Measurements from ENCODE around the gene SMG6.

SMG6 gene

DNA sequence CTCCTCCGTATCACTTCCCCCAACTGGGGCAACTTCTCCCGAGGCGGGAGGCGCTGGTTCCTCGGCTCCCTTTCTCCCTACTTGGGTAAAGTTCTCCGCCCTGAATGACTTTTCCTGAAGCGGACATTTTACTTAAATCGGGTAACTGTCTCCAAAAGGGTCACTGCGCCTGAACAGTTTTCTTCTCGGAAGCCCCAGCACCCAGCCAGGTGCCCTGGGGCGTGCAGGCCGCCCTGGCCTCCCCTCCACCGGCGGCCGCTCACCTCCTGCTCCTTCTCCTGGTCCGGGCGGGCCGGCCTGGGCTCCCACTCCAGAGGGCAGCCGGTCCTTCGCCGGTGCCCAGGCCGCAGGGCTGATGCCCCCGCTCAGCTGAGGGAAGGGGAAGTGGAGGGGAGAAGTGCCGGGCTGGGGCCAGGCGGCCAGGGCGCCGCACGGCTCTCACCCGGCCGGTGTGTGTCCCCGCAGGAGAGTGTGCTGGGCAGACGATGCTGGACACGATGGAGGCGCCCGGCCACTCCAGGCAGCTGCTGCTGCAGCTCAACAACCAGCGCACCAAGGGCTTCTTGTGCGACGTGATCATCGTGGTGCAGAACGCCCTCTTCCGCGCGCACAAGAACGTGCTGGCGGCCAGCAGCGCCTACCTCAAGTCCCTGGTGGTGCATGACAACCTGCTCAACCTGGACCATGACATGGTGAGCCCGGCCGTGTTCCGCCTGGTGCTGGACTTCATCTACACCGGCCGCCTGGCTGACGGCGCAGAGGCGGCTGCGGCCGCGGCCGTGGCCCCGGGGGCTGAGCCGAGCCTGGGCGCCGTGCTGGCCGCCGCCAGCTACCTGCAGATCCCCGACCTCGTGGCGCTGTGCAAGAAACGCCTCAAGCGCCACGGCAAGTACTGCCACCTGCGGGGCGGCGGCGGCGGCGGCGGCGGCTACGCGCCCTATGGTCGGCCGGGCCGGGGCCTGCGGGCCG, 247.1 kb downstream of the SMG6 start:
- DNase-seq, result no peak

DNA sequence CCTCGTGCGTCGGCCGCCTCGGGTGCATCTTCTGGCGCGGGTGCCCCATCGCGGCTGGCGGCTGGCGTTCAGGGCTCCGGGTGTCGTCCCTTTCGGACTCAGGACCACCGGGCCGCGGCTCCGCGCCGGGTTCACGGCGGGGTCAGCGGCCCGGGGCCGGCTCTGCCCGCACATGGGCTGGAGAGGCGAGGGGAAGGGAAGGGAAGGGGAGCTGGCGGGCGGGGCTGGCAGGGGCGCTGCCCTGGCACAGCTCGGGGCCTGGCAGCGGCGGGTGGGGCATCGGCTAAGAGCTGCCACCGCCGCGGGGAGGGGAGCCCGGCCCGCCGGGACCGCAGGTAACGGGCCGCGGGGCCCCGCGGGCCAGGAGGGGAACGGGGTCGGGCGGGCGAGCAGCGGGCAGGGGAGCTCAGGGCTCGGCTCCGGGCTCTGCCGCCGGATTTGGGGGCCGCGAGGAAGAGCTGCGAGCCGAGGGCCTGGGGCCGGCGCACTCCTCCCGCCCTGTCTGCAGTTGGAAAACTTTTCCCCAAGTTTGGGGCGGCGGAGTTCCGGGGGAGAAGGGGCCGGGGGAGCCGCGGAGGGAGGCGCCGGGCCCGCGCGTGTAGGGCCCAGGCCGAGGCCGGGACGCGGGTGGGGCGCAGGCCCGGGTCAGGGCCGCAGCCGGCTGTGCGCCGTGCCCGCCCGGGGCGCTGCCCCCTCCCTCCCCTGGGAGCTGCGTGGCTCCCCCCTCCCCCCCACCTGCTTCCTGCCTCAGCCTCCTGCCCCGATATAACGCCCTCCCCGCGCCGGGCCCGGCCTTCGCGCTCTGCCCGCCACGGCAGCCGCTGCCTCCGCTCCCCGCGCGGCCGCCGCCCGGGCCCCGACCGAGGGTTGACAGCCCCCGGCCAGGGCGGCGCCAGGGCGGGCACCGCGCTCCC, 248.0 kb downstream of the SMG6 start:
- DNase-seq, result no peak

DNA sequence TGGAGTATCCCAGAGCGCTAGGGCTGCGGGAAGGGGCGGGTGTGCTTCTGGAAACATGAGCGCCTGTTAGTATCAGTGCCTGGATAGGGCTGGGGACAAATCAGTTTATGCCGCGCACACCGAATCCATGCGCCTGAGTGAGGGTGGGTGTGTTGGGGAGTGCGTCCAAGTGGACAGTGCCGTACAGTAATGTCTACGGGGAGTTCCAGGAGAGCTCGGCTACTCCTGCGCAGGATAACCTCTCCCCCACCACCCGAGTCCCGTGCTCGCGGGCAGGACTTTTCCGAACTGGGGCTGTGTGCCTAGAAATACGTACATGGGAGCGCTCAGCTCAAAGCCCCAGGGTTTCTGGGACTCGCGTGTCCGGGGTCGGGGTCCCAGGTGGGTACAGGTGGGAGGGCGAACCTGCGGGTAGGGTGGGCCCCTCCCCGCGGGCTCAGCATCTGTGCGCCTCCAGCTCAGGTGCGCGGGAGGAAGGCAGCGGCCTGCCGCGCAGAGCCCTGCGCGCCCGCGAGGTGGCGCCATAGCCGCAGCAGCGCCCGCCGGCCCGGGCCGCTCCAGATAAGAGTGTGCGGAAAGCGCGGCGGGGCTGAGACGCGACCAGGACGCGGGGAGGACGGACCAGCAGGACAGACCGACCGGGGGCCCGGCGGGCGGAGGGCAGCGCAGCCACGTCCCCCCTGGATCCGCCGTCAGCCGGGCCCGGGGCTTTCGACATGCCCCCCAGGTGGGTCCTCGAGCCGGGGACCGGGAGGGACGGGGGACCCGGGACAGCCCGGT, 248.9 kb downstream of the SMG6 start, which contains the start of gene HIC1:
TSS of gene HIC1 (plus strand) at position 592 of the 780 bp plus-strand sequence. CDS start 1,588 bp downstream, outside the sequence.
- peak; percentile 16 for DNase-seq

- DNase-seq, result no peak
Observed at GRCh38 chr17:2054262-2054511, 249.4 kb downstream of the SMG6 start.

GRCh38 chr17:2053380-2054261, 250.0 kb downstream of the SMG6 start:
- DNase-seq, result peak; percentile 18

GRCh38 chr17:2051933-2052559, 251.5 kb downstream of the SMG6 start:
- no peak for DNase-seq

GRCh38 chr17:2051061-2051932, 252.3 kb downstream of the SMG6 start:
- no peak for DNase-seq

- DNase-seq, result no peak
Observed at GRCh38 chr17:2050300-2051060, 253.1 kb downstream of the SMG6 start.

GRCh38 chr17:2049333-2050299, 254.0 kb downstream of the SMG6 start:
- peak; percentile 16 for DNase-seq

- no peak for DNase-seq
Observed at GRCh38 chr17:2048805-2049204, 254.8 kb downstream of the SMG6 start.

GRCh38 chr17:2047590-2047989, 256.0 kb downstream of the SMG6 start:
- DNase-seq, result no peak

- DNase-seq, result no peak
Observed at GRCh38 chr17:2044263-2044894, 259.2 kb downstream of the SMG6 start.

DNA sequence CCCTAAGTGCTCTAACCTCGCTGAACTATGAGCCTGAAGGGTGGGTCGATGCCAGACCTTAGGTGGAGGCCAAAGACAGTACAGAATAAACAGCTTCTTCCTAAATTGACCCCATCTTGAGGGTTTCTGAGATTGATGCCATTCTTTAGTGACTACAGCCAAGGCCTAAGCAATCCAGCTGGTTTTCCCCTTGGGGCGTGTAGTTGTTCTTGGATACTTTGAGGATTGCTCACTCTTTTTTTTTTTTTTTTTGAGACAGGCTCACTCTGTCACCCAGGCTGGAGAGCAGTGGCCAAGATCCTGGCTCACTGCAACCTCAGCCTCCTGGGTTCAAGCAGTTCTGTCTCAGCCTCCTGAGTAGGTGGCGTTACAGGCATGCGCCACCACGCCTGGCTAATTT, 259.8 kb downstream of the SMG6 start:
- no peak for DNase-seq

GRCh38 chr17:2042933-2043332, 260.7 kb downstream of the SMG6 start:
- no peak for DNase-seq

- DNase-seq, result peak; percentile 17
Observed at GRCh38 chr17:2042390-2042847, 261.2 kb downstream of the SMG6 start.

DNA sequence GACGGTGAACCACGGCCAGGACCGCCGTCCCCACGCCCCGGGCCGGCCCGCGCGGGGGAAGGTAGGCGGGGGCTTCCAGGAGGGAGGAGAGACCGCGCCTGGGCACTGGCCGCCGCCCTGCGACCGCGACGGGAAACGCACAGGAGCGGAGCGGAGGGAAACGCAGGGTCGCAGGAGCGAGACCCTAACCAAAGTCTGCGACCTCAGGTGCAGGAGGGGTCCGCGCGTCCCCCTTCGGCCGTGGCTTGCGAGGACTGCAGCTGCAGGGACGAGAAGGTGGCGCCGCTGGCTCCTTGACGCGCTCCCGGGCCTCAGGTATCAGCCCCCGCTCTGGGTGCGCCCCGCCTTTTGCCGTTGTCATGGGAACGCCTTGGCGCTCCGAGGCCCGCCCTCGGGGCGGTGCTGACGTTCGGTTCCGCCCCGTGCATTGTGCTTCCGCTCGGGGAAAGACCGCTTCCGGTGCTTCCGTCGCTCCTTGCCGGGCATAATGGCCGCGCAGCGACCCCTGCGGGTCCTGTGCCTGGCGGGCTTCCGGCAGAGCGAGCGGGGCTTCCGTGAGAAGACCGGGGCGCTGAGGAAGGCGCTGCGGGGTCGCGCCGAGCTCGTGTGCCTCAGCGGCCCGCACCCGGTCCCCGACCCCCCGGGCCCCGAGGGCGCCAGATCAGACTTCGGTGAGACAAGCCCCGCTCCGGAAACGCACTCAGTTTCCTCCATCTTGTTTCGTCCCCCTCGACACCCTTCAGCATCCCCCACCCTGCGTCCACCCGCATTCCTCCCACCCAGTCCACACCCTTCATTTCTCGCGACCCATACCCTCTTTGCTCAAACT, 261.8 kb downstream of the SMG6 start, which contains the start of gene OVCA2:
TSS of gene OVCA2 (plus strand) at position 462 of the 829 bp plus-strand sequence. CDS start at position 488, 26 bp downstream.
- peak; percentile 82 for DNase-seq
